IMR-90 (cell line): ENCODE measurements around the gene FTCDNL1. TPM values are rescaled to one million over a fixed set of nuclear protein-coding genes. Genes with fewer than 3 reads are reported as not detected.

ENCODE experiments used
- ATAC-seq: fragments of 200-7000 bp; cut with Tn5 transposase; 2 replicates; pipeline ENCODE4 v1.9.1; 2020; ENCODE audit warnings: low read depth, mild to moderate bottlenecking, moderate library complexity
- BruUV-seq: library from RNA; stranded (reverse); fragments of 400-500 nt; replicated peaks from 2 replicates; lab custom pipeline; 2021; lab: Mats Ljungman, UMichigan
- CTCF ChIA-PET: fragments of 300-600 bp; formaldehyde crosslinking; extraction: SDS; loops from one replicate; lab custom pipeline; 2021; ENCODE audit warnings: antibody characterized with exemption; lab: Yijun Ruan, JAX
- POLR2A ChIA-PET: fragments of 300-600 bp; sonication (Branson Sonifier 250); formaldehyde crosslinking; loops from one replicate; lab custom pipeline; 2022; ENCODE audit warnings: antibody characterized with exemption; ENCODE audit not compliant: unreplicated experiment; lab: Charles Lee
- DNase-seq: peaks from one replicate; pipeline ENCODE4 v3.0.0; 2013
- H2AFZ ChIP-seq: replicated peaks from 2 replicates; pipeline ENCODE3; 2013; ENCODE audit warnings: low read length, mild to moderate bottlenecking; ENCODE audit not compliant: poor library complexity
- H2AK5ac ChIP-seq: 2 replicates; pipeline ENCODE4 v1.6.1; 2013; ENCODE audit warnings: low read depth, low read length, inconsistent platforms
- H2AK9ac ChIP-seq: replicated peaks from 2 replicates; pipeline ENCODE3; 2013; ENCODE audit warnings: mild to moderate bottlenecking, low read depth, low read length, moderate library complexity; ENCODE audit not compliant: poor library complexity
- H2BK120ac ChIP-seq: 2 replicates; pipeline ENCODE4 v1.6.1; 2013; ENCODE audit warnings: low read depth, low read length, inconsistent platforms
- H2BK15ac ChIP-seq: 3 replicates; pipeline ENCODE4 v1.6.1; 2013; ENCODE audit warnings: low read depth, low read length, inconsistent platforms
- H2BK20ac ChIP-seq: 2 replicates; pipeline ENCODE4 v1.6.1; 2013; ENCODE audit warnings: low read depth, mild to moderate bottlenecking, inconsistent platforms, low read length, moderate library complexity
- H2BK5ac ChIP-seq: 2 replicates; pipeline ENCODE4 v1.6.1; 2013; ENCODE audit warnings: mild to moderate bottlenecking, low read depth, low read length, inconsistent platforms; ENCODE audit not compliant: poor library complexity, severe bottlenecking
- H3K14ac ChIP-seq: replicated peaks from 2 replicates; pipeline ENCODE4 v1.6.1; 2013; ENCODE audit warnings: low read depth, low read length, inconsistent platforms
- H3K18ac ChIP-seq: 2 replicates; pipeline ENCODE4 v1.6.1; 2013; ENCODE audit warnings: low read depth, low read length, control low read depth
- H3K23ac ChIP-seq: 2 replicates; pipeline ENCODE4 v1.6.1; 2013; ENCODE audit warnings: low read depth, low read length, inconsistent platforms
- H3K27ac ChIP-seq: 2 replicates; pipeline ENCODE4 v1.5.1; 2013; ENCODE audit warnings: mild to moderate bottlenecking, control low read depth, low read length; ENCODE audit not compliant: insufficient read depth
- H3K27me3 ChIP-seq: 2 replicates; pipeline ENCODE4 v1.6.1; 2013; ENCODE audit warnings: low read length; ENCODE audit not compliant: control insufficient read depth, insufficient read depth
- H3K36me3 ChIP-seq: 2 replicates; pipeline ENCODE4 v1.6.1; 2013; ENCODE audit warnings: low read length, mixed read lengths; ENCODE audit not compliant: control insufficient read depth, insufficient read depth
- H3K4ac ChIP-seq: 2 replicates; pipeline ENCODE4 v1.6.1; 2013; ENCODE audit warnings: low read depth, low read length, inconsistent platforms
- H3K4me1 ChIP-seq: 2 replicates; pipeline ENCODE4 v1.6.1; 2013; ENCODE audit warnings: low read length, mixed read lengths; ENCODE audit not compliant: control insufficient read depth, insufficient read depth
- H3K4me2 ChIP-seq: 2 replicates; pipeline ENCODE4 v1.6.1; 2013; ENCODE audit warnings: low read depth, mild to moderate bottlenecking, control low read depth, low read length, moderate library complexity
- H3K4me3 ChIP-seq: 2 replicates; pipeline ENCODE4 v1.5.1; 2013; ENCODE audit warnings: low read depth, mild to moderate bottlenecking, control low read depth, low read length, moderate library complexity; ENCODE audit not compliant: insufficient read depth
- H3K56ac ChIP-seq: 2 replicates; pipeline ENCODE4 v1.6.1; 2013; ENCODE audit warnings: low read length, inconsistent platforms; ENCODE audit not compliant: insufficient read depth; ENCODE audit errors: extremely low read depth
- H3K79me1 ChIP-seq, 2 experiments: 2 replicates each; pipeline ENCODE4 v1.6.1; 2013; ENCODE audit warnings: low read length in 2 of 2, inconsistent platforms in 1 of 2, low read depth in 1 of 2
- H3K9ac ChIP-seq: 2 replicates; pipeline ENCODE4 v1.6.1; 2013; ENCODE audit warnings: low read depth, low read length, control low read depth
- H3K9me1 ChIP-seq: 2 replicates; pipeline ENCODE4 v1.6.1; 2013; ENCODE audit warnings: low read length, inconsistent platforms; ENCODE audit not compliant: insufficient read depth
- H3K9me3 ChIP-seq: 2 replicates; pipeline ENCODE4 v1.6.1; 2013; ENCODE audit warnings: low read length; ENCODE audit not compliant: control insufficient read depth, insufficient read depth
- H4K20me1 ChIP-seq: 2 replicates; pipeline ENCODE4 v1.6.1; 2013; ENCODE audit warnings: low read length, inconsistent platforms; ENCODE audit not compliant: insufficient read depth
- H4K5ac ChIP-seq: 2 replicates; pipeline ENCODE4 v1.6.1; 2013; ENCODE audit warnings: mild to moderate bottlenecking, low read depth, low read length, control low read depth
- H4K8ac ChIP-seq, 2 experiments: 2 replicates each; pipeline ENCODE4 v1.6.1; 2013; ENCODE audit warnings: low read depth in 2 of 2, low read length in 2 of 2, control low read depth in 1 of 2, inconsistent platforms in 1 of 2
- H4K91ac ChIP-seq: 2 replicates; pipeline ENCODE4 v1.6.1; 2013; ENCODE audit warnings: low read depth, low read length, inconsistent platforms; ENCODE audit not compliant: insufficient read depth
- BHLHE40 ChIP-seq: fragments of 150-350 bp; IDR thresholded peaks from 2 replicates; pipeline ENCODE4 v1.6.1; 2016; ENCODE audit warnings: mild to moderate bottlenecking, low read depth, low read length
- CEBPB ChIP-seq: IDR thresholded peaks from 2 replicates; pipeline ENCODE4 v1.6.1; 2012; ENCODE audit warnings: low read depth, low read length, improper control_type of control experiment
- CHD1 ChIP-seq: IDR thresholded peaks from 2 replicates; pipeline ENCODE4 v1.6.1; 2012; ENCODE audit warnings: low read depth, low read length, improper control_type of control experiment
- MAFK ChIP-seq: IDR thresholded peaks from 2 replicates; pipeline ENCODE4 v1.6.1; 2012; ENCODE audit warnings: low read depth, low read length, improper control_type of control experiment
- NFE2L2 ChIP-seq: fragments of 150-350 bp; IDR thresholded peaks from 2 replicates; pipeline ENCODE4 v1.6.1; 2016; ENCODE audit warnings: low read depth, mild to moderate bottlenecking, low read length
- RAD21 ChIP-seq: IDR thresholded peaks from 2 replicates; pipeline ENCODE4 v1.6.1; 2012; ENCODE audit warnings: low read length, improper control_type of control experiment
- WGBS, 2 experiments: methylation state at CpG; one replicate each; pipeline versions ENCODE4 v1.1.5 to v1.1.7; 2013; ENCODE audit warnings: missing lambda C conversion rate in 2 of 2; ENCODE audit not compliant: insufficient read length in 1 of 2; ENCODE audit errors: extremely low coverage in 2 of 2; 5-methylcytosine and 5-hydroxymethylcytosine counted together
- dilution Hi-C: fragments of 300-500 bp; cut with HindIII; formaldehyde crosslinking; loops from one replicate; pipeline ENCODE4 v1.14.3; 2018; ENCODE audit warnings: low sequenced_read_pairs; ENCODE audit not compliant: unreplicated experiment
- in situ Hi-C: fragments of 300-500 bp; cut with MboI; formaldehyde crosslinking; loops from 3 replicates; pipeline ENCODE4 v1.14.3; 2019; ENCODE audit warnings: low sequenced_read_pairs, inconsistent platforms, mixed read lengths
- intact Hi-C: fragments of 100-400 bp; cut with micrococcal nuclease; formaldehyde crosslinking; loops from 2 replicates; pipeline ENCODE4 v1.10.0; 2022
- polyA plus RNA-seq, 3 experiments: library from polyadenylated mRNA; depleted of rRNA; stranded (reverse); fragments of >200 nt; gene quantifications; 2 replicates each; pipeline ENCODE4 v1.2.3, GENCODE V29; 2012; ENCODE audit warnings: low replicate concordance in 1 of 3
- total RNA-seq: library from RNA; depleted of rRNA; stranded (reverse); fragments of >200 nt; gene quantifications from 2 replicates; pipeline ENCODE4 v1.2.3, GENCODE V29; 2012

FTCDNL1 gene
- total and polyA plus RNA-seq, 2 of the 4 experiments (the other 2 are of a cell fraction): 0.18 to 0.21 TPM

DNA sequence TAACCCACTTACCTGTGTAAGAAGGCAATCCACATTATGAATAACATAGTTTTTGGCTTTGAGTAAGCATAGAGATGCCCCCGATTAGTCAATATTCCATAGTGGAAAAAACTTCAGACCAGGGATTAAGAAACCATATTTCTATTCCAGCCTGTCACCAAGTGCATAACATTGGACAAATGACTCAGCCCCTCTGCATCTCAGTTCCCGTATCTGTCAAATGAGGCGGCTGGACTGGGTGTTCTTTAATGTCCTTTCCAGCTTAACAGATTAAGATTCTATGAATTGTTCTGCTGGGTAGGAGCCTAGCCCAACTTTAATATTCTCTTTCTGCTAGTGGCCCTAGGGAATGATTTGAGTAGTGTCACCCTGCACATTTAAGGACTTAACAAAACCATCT is 11.8 kb upstream of the FTCDNL1 start:
- H3K79me1 ChIP-seq: no peaks in the 10 kb centered on the region
- no peaks in the 10 kb centered on the region for H4K20me1 ChIP-seq
- H3K14ac ChIP-seq: no peak overlapping the region
- BruUV-seq: no TSS peak
- ChIA-PET CTCF (interaction anchor here (1.4 kb wide), 1 partner anchor 122 kb away, joined by 3 read pairs; no protein-coding TSS in a partner anchor), POLR2A (no interaction called here)
- H2BK5ac ChIP-seq: no peak overlapping the region
- H3K18ac ChIP-seq: no peak overlapping the region
- TF ChIP-seq BHLHE40 (no peak), RAD21 (no peak), CEBPB (no peak), NFE2L2 (no peak), MAFK (no peak), CHD1 (no peak)
- H2BK120ac ChIP-seq: no peak overlapping the region
- no peak for DNase-seq
- no peak overlapping the region for H3K23ac ChIP-seq
- H4K5ac ChIP-seq: no peak overlapping the region
- intact Hi-C loops: loop anchor here (5.0 kb wide), 3 partner anchors 80 to 1550 kb away; no protein-coding TSS in a partner anchor
- no peak overlapping the region for H3K56ac ChIP-seq
- no peak overlapping the region for H3K4me2 ChIP-seq
- dilution Hi-C loops: no loop called here
- H3K27ac ChIP-seq: no peak overlapping the region
- H3K4ac ChIP-seq: no peak overlapping the region
- H3K27me3 ChIP-seq: peaks cover 8% of the 10 kb centered on the region
- H3K9me3 ChIP-seq: no peaks in the 10 kb centered on the region
- H3K9me1 ChIP-seq: no peaks in the 10 kb centered on the region
- H3K4me1 ChIP-seq: no peaks in the 10 kb centered on the region
- no peak overlapping the region for H4K91ac ChIP-seq
- H2AK5ac ChIP-seq: no peak overlapping the region
- H3K4me3 ChIP-seq: no peak overlapping the region
- no peak overlapping the region for H2BK20ac ChIP-seq
- no peak overlapping the region for H4K8ac ChIP-seq
- no peak overlapping the region for H2AFZ ChIP-seq
- in situ Hi-C loops: loop anchor here (10.0 kb wide), 1 partner anchor 158 kb away; no protein-coding TSS in a partner anchor
- H2BK15ac ChIP-seq: no peak overlapping the region
- H3K36me3 ChIP-seq: no peaks in the 10 kb centered on the region
- 80% methylated on average over 1 of the region's 3 CpGs; no CpG with 5 or more reads in 1 of the 2 experiments for WGBS, 2 experiments
- no peak overlapping the region for H3K9ac ChIP-seq
- H2AK9ac ChIP-seq: no peak overlapping the region
- no peak for ATAC-seq
